ENCODE data around the gene KCNH4.
"Not testable (repeated sequence)": the region's sequence is repeated elsewhere in the genome, so short reads cannot be mapped to it uniquely, and the experiment has no call there.

KCNH4 gene

DNA sequence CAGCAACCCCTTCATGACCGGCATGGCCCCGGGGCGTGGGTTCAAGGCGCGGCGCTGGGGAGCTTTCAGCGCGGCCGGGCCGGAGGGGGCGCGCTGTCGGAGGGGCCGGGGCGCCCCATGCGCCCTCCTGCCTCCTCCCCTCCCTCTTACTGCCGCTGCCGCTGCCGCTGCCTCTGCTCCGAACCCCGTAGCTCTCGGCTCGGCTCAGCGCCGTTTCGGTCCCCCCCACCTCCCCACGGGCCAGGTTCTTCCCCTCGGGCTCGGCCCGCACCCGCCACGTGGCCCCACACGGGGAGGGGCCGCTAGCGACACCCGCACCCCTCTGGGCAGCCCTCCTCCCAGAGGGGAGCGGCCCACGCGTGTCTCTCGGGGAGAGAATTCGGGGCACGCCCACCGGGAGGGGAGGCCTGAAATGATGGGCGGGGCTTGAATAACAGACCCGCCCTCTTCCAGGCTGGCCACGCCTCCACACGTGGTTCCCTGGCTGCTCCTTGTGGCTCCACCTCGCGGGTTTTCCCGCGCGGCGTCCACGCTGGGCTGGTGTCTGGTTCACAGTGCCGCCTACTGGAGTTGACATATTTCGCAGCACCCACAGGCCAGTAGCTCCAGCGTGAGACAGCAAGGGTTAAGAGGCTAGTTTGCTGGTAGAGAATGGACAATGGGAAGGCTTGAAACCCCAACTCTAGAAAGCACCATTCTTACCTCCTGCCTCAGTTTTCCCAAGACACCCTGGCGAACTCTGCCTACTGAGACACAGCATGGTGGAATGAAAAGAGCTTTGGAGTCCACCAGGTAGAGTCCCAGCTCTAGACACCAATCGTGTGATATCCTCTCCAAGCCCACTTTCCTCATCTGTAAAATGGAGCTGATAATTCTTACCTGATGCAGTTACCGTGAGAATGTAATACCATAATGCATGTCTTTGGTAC, at the start of gene KCNH4:
KCNH4 (minus strand) TSS at position 221 of the 929 bp plus-strand sequence; CDS start at position 24, 197 bp downstream.
- peak; percentile 67 to 93 for DNase-seq

GRCh38 chr17:42230225-42230624, 49.3 kb upstream of the KCNH4 start:
- no peak for DNase-seq

GRCh38 chr17:42227849-42228700, 47.1 kb upstream of the KCNH4 start:
- DNase-seq: no peak

- DNase-seq: no peak
These were observed 44.7 kb upstream of the KCNH4 start for GRCh38 chr17:42225646-42226045.

DNA sequence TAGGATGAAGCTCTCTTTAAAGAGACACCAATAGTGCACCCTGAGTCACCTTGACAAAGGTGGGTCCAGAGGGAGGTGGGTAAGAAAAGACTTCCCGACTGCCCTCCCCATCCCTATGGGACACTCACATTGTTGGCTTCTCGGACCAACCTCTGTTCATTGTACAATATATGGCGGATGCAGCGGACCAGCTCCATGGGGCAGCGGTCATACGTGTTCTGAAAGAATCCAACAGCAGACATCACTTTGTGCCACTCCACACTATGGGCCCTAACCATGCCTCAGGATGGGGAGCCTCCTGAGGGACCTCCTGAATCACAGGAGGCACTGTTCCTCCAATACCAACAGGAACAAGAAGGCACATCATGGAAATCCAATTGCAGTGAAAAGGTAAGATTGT, 43.7 kb upstream of the KCNH4 start:
- no peak for DNase-seq

DNA sequence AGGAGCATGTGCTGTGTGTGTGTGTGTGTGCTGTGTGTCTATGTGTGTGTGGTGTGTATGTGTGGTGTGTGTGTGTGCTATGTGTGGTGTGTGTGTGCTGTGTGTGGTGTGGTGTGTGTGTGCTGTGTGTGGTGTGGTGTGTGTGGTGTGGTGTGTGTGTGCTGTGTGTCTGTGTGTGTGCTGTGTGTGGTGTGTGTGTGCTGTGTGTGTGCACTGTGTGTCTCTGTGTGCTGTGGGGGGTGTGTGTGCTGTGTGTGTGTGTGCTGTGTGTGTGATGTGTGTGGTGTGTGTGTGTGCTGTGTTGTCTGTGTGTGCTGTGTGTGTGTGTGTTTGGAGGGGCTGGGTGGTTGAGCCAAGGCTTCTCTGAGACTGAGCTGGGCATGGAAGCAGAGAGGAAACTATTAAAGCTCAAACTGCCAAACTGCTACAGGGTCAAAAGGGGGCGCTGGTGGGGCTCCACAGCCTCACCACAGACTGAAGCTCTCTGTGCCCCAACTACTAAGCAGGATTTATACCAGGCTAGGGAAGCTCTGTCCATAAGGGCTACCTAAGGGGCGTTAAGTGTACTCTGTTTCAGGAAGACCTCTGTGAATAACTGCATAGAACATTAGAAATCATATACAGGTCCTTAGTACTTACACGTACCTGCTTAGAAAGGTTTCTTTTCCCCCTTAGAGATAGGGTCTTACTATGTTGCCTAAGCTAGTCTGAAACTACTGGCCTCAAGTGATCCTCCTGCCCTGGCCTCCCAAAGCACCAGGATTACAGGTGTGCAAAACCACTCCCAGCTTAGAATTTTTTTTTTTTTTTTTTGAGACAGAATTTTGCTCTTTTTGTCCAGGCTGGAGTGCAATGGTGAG, 41.2 kb upstream of the KCNH4 start:
- DNase-seq: peak; percentile 46 to 81

DNA sequence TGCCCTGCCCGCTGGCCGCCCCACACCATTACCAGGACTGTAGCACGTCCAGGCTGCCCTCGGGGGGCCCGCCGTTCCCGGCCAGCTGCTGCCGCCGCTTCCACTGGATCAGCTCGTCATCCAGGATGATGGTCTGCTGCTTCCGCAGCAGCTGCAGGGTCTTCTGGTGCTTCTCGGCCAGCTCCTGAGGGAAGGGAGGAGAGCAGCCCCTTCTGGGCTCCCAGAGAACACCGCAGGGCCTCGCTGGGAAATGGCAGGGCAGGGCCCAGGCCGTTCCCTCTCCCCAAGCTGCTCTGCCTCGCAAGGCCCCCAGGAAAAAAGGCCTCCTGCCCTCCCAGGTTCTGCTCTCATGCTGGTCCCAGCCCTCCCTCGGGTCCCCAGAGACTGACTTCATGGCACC, 38.3 kb upstream of the KCNH4 start:
- DNase-seq: not testable (repeated sequence)

- DNase-seq: no peak
These were observed 33.2 kb upstream of the KCNH4 start for GRCh38 chr17:42214156-42214555.

DNA sequence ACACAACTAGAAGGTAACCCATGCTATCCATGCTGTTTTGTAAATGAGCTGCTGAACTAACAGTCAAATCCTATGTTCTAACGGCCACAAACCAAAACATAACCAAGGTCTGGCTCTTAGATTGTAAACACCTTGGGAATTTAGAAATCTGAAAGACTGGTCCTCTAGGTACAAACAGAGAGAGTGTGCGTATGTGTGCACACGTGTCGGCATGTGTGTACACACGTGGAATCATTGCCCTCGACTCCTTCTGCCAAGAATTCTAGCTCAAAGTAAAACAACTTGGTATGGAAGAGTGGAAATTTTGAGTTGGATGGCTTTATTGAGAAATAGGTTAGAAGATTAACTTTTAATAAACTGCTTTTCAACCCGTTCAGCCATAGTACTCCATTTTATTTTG, 31.4 kb upstream of the KCNH4 start:
- DNase-seq: no peak

DNA sequence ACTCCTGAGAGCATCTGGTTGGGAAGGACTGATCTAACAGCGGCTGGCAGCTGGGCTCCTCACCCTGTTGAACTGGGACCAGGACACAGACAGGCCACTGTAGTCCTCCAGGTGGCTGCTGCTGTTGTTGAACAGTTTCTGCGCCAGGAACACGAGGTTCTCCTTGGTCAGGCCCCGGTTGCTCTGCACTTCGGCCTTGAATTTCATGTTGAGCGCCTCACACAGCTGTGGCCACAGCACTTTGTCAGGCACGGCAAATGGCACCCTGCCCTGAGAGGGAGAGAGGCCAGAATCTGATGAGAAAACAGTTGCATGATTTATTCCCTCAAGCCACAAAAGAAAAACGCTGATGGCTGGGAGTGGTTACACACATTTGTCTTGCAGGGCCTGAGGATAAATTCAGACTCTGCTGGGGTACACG, 31.0 kb upstream of the KCNH4 start:
- DNase-seq: not testable (repeated sequence)

DNA sequence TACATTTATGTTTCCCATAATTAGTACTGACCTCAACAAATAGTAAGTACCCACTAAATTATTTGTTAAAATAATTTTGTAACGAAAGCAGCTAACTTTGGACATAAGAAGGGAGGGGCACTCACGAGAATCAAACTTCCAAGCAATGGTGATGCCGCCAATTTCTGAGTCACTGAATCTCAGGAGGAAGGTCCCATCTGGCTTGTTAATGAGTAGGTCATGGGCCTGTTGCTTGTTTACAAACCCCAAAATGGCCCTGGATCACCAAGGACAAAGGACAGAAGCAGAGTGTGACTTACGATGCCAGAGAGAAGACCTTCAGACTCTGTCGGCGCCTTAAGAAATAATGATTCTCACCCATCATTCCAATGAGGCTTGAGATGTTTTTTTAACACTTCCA, 29.1 kb upstream of the KCNH4 start:
- DNase-seq: no peak

- not testable (repeated sequence) for DNase-seq
These were observed 25.2 kb upstream of the KCNH4 start for GRCh38 chr17:42206153-42206612.

- no peak for DNase-seq
These were observed 22.4 kb upstream of the KCNH4 start for GRCh38 chr17:42203354-42203753.

DNA sequence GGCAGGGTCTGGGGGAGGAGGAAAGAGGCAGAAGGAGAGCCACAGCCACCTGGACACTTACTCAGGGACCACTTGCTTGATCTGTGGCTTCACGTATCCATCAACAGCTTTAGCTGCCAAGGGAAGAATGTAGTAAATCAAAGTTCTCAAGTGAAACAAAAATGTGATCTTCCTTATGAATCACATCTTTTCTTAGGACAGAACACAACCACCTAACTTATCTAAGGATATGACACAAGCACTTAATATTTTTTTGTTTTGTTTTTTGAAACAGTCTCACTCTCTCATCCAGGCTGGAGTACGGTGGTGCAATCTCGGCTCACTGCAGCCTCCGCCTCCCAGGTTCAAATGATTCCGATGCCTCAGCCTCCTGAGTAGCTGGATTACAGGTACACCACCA, 21.8 kb upstream of the KCNH4 start:
- DNase-seq: no peak

- DNase-seq: no peak
These were observed 21.2 kb upstream of the KCNH4 start for GRCh38 chr17:42202159-42202558.

- no peak for DNase-seq
These were observed 20.5 kb upstream of the KCNH4 start for GRCh38 chr17:42201458-42201772.

DNA sequence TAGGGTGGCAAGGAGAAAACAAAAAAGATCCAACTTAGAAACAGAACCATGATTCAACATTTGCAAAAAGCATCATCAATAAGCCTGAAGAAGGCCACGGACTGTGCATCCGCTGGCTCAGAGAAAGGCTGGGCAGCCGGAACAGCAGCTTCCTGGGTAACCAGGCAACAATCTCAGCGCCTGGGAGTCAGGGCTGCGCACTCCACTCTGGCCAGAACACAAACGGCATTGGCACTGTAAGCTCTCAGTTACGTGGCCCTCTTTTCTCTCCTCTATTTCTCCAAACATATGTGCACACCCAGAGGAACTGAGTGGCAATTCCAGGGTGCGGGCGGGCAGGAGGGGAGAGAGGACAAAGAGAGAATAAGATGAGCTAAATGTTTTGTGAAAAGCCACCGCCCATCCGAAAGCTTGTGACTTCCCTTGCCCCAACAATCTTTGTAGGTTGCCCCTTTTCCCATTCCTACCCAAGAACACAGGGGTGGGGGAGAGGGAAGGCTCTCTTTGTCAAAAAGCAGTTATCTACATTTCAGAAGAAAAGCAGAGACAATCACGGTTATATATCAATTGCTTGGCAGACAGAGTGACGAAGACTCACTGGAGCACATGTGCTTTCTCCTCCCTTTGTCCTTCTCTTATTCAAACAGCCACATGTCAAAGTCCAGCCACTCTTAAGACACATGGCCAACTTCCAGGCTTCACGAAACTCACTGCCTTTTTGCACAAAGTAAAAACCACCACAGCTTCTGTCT, 19.9 kb upstream of the KCNH4 start:
- no peak for DNase-seq

- DNase-seq: no peak
These were observed 18.6 kb upstream of the KCNH4 start for GRCh38 chr17:42199416-42200011.

DNA sequence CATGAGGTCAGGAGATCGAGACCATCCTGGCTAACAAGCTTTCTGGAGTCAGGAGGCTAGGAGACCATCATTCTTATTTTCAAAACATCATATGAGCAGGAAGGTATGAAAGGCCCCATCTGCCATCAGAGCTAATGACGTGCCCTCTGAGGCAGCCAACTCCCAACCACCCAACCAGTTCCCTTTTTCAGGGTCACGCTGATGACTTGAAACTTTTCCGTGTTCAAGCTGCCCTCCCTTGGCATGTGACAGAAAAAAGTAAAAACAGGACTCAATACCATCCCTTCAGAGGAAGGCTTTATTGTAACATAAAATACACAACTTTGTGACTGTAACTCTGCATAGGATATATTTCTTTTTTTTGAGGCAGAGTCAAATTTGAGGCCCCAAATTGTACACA, 18.0 kb upstream of the KCNH4 start:
- DNase-seq: no peak

GRCh38 chr17:42197564-42198156, 16.7 kb upstream of the KCNH4 start:
- DNase-seq: no peak
